ENCODE data around the gene OST4.

DNA sequence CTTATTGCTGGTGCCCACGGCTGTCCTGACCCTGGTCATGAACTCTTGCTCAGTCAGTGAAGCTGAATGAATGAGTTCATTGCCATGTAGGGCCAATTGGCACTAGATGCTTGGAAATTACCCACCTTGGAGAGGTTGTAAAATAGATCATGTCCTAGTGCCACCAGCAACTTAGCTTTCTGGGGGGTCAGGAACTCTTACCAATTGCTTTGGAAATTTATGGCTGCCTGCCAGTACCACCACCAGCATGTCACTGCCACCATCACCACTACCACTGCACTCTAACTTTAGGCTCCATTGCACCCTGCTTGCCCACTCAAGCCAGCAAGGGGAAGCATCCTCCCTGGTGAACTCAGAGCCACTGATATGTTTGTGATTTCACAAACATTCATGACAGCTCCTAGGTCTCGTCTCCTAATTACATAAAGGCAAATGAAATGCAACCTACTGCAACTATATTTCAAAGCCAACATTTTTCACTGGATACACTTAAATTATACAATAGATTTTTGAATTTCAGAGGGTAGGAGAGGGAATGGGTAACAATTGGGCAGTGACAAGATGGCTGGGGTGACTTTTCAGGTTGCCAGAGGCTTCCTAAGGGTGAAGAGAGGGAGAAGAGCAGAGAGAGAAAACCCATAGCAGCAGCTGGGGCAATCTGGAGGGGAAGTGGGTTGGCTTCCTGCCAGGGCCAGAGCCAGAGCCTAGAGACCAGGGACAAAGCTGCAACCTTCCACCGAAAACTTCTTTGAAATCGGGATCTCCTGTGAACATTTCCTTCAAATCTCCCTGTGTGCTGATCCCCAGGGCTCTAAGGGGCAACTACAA is 3.5 kb upstream of the OST4 start:
- no peak for TF ChIP-seq CTCF (conservative IDR thresholded peaks at IDR 0.05; ENCODE audit: low read depth, low read length)
- TF ChIP-seq EZH2 (IDR thresholded peaks at IDR 0.05; ENCODE audit: low read length, unreplicated experiment): no peak

Data from PC-3 (cell line).